Measurements from ENCODE around the gene BIRC6.

DNA sequence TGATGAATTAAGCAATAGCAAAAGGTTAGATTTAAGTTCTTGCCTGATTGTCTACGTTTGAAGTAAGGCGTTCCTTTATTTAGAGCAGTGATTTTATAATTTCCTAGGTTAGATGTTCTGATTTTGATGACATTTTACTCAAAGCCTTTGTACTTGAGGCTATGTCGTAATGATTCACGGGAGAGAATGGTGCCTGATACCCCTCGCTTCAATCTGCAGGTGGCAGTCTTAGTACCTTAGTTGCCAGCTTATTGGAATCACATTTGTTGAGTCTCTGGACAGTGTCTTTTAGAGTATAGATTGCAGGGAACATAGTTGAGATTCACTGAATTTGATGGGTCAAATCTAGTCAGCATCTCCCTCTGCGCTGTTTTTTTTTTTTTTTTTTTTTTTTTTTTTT, 89.5 kb downstream of the BIRC6 start:
- TF ChIP-seq, protein P1, sequence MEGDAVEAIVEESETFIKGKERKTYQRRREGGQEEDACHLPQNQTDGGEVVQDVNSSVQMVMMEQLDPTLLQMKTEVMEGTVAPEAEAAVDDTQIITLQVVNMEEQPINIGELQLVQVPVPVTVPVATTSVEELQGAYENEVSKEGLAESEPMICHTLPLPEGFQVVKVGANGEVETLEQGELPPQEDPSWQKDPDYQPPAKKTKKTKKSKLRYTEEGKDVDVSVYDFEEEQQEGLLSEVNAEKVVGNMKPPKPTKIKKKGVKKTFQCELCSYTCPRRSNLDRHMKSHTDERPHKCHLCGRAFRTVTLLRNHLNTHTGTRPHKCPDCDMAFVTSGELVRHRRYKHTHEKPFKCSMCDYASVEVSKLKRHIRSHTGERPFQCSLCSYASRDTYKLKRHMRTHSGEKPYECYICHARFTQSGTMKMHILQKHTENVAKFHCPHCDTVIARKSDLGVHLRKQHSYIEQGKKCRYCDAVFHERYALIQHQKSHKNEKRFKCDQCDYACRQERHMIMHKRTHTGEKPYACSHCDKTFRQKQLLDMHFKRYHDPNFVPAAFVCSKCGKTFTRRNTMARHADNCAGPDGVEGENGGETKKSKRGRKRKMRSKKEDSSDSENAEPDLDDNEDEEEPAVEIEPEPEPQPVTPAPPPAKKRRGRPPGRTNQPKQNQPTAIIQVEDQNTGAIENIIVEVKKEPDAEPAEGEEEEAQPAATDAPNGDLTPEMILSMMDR (IDR thresholded peaks at IDR 0.05) = no peak
- no peak for TF ChIP-seq POLR2A (IDR thresholded peaks at IDR 0.05)
